Endothelial cell of umbilical vein (primary cell): ENCODE measurements around the gene PDSS1. TPM values are rescaled to one million over a fixed set of nuclear protein-coding genes. Genes with fewer than 3 reads are reported as not detected.

ENCODE experiments used
- BruUV-seq: library from RNA; stranded (reverse); fragments of 400-500 nt; replicated peaks from 2 replicates; lab custom pipeline; 2021; lab: Mats Ljungman, UMichigan
- CTCF ChIA-PET: fragments of 300-600, 350-600 bp; sonication (Branson Sonifier 250); formaldehyde crosslinking; loops from one replicate; lab custom pipeline; 2021; ENCODE audit warnings: antibody characterized with exemption, inconsistent platforms; lab: Charles Lee
- POLR2A ChIA-PET: fragments of 300-600, 350-600 bp; sonication (Branson Sonifier 250); formaldehyde crosslinking; loops from one replicate; lab custom pipeline; 2021; ENCODE audit warnings: antibody characterized with exemption, inconsistent platforms; lab: Charles Lee
- DNase-seq: peaks from one replicate; pipeline ENCODE4 v3.0.0-alpha.2; 2011; ENCODE audit warnings: low read depth, low spot score
- FAIRE-seq: peaks from 2 replicates; lab custom pipeline; 2011; peaks lifted over from hg19 to GRCh38; lab: Jason Lieb, UNC
- H2AFZ ChIP-seq: 2 replicates; pipeline ENCODE4 v1.6.0; 2012; ENCODE audit warnings: low read depth, low read length, control low read depth, inconsistent platforms
- H3K27ac ChIP-seq: 2 replicates; pipeline ENCODE4 v1.5.1; 2011; ENCODE audit warnings: low read depth, mild to moderate bottlenecking, control low read depth, low read length, moderate library complexity; ENCODE audit not compliant: insufficient read depth
- H3K27me3 ChIP-seq, 2 experiments: 2 replicates each; pipeline versions ENCODE4 v1.6.0 to v1.6.1; 2011; ENCODE audit warnings: low read length in 2 of 2, mixed read lengths in 1 of 2; ENCODE audit not compliant: control insufficient read depth in 2 of 2, insufficient read depth in 2 of 2
- H3K36me3 ChIP-seq, 2 experiments: 2 replicates in 1 of 2; 3 replicates in 1 of 2; pipeline ENCODE4 v1.5.1; 2011; ENCODE audit warnings: low read length in 2 of 2, mild to moderate bottlenecking in 1 of 2, moderate library complexity in 1 of 2; ENCODE audit not compliant: control insufficient read depth in 2 of 2, insufficient read depth in 2 of 2; ENCODE audit errors: extremely low read depth in 1 of 2
- H3K4me1 ChIP-seq: 3 replicates; pipeline ENCODE4 v1.5.1; 2011; ENCODE audit warnings: mild to moderate bottlenecking, low read length; ENCODE audit not compliant: control insufficient read depth, insufficient read depth; ENCODE audit errors: extremely low read depth
- H3K4me2 ChIP-seq: 2 replicates; pipeline ENCODE4 v1.6.1; 2011; ENCODE audit warnings: low read length, control low read depth, mixed read lengths; ENCODE audit not compliant: insufficient read depth
- H3K4me3 ChIP-seq, 3 experiments: fragments of 200-600 bp in 1 of 3; sonication (generic), shearing (Covaris generic) in 1 of 3; replicated peaks in 1 of 3; 2 replicates each; pipeline ENCODE4 v1.5.1; 2011 to 2016; ENCODE audit warnings: control low read depth in 3 of 3, low read length in 3 of 3, mild to moderate bottlenecking in 2 of 3, inconsistent platforms in 1 of 3, low read depth in 1 of 3, moderate library complexity in 1 of 3; ENCODE audit not compliant: insufficient read depth in 1 of 3
- H3K79me2 ChIP-seq: 2 replicates; pipeline ENCODE4 v1.6.0; 2012; ENCODE audit warnings: low read length, inconsistent platforms; ENCODE audit not compliant: control insufficient read depth, insufficient read depth
- H3K9ac ChIP-seq: replicated peaks from 2 replicates; pipeline ENCODE3; 2011; ENCODE audit warnings: low read length, control low read depth; ENCODE audit not compliant: insufficient read depth; ENCODE audit errors: extremely low read depth
- H3K9me1 ChIP-seq: replicated peaks from 3 replicates; pipeline ENCODE4 v1.6.0; 2011; ENCODE audit warnings: mild to moderate bottlenecking, low read length; ENCODE audit not compliant: control insufficient read depth, insufficient read depth; ENCODE audit errors: extremely low read depth
- H3K9me3 ChIP-seq: replicated peaks from 2 replicates; pipeline ENCODE4 v1.5.1; 2012; ENCODE audit warnings: low read length, inconsistent platforms; ENCODE audit not compliant: control insufficient read depth, insufficient read depth
- H4K20me1 ChIP-seq: replicated peaks from 2 replicates; pipeline ENCODE3; 2011; ENCODE audit warnings: mild to moderate bottlenecking, low read length; ENCODE audit not compliant: control insufficient read depth, insufficient read depth; ENCODE audit errors: extremely low read depth
- CTCF ChIP-seq, 2 donors: IDR thresholded peaks; 1 replicate in 1 of 2; 2 replicates in 1 of 2; pipeline ENCODE4 v1.5.1; 2011; ENCODE audit warnings: low read length in 2 of 2, mild to moderate bottlenecking in 2 of 2, moderate library complexity in 2 of 2, control low read depth in 1 of 2, inconsistent platforms in 1 of 2, low read depth in 1 of 2; ENCODE audit not compliant: insufficient read depth in 1 of 2; ENCODE audit errors: extremely low read depth in 1 of 2
- EZH2 ChIP-seq: IDR thresholded peaks from 2 replicates; pipeline ENCODE4 v1.6.1; 2012; ENCODE audit warnings: borderline replicate concordance, low read depth, mild to moderate bottlenecking, moderate library complexity, low read length, inconsistent platforms; ENCODE audit not compliant: severe bottlenecking
- FOS ChIP-seq: IDR thresholded peaks from 2 replicates; pipeline ENCODE4 v1.6.1; 2011; ENCODE audit warnings: mild to moderate bottlenecking, low read length, moderate library complexity, borderline replicate concordance; ENCODE audit not compliant: insufficient read depth
- GATA2 ChIP-seq: IDR thresholded peaks from 2 replicates; pipeline ENCODE4 v1.7.0; 2011; ENCODE audit warnings: low read depth, mild to moderate bottlenecking, moderate library complexity, mixed read lengths, low read length; ENCODE audit not compliant: insufficient read length, insufficient read depth
- JUN ChIP-seq: IDR thresholded peaks from 2 replicates; pipeline ENCODE4 v1.6.1; 2011; ENCODE audit warnings: borderline replicate concordance, low read depth; ENCODE audit not compliant: insufficient read length, insufficient read depth
- MAX ChIP-seq: IDR thresholded peaks from 2 replicates; pipeline ENCODE4 v1.6.1; 2011; ENCODE audit not compliant: insufficient read depth, insufficient read length
- MYC ChIP-seq: IDR thresholded peaks from one replicate; pipeline ENCODE4 v1.6.1; 2011; ENCODE audit warnings: mild to moderate bottlenecking, low read depth, low read length
- POLR2A ChIP-seq: IDR thresholded peaks from 2 replicates; pipeline ENCODE4 v1.6.1; 2012; ENCODE audit warnings: low read depth, mild to moderate bottlenecking, control low read depth, low read length
- POLR2AphosphoS5 ChIP-seq: IDR thresholded peaks from 2 replicates; pipeline ENCODE4 v1.6.1; 2012; ENCODE audit warnings: low read depth, mild to moderate bottlenecking, control low read depth, low read length, moderate library complexity; ENCODE audit not compliant: insufficient read depth
- dilution Hi-C: fragments of 300-500 bp; cut with MboI; formaldehyde crosslinking; loops from one replicate; pipeline ENCODE4 v1.15.0; 2019; ENCODE audit warnings: low sequenced_read_pairs; ENCODE audit not compliant: extremely low pct_ligation_motif_present
- intact Hi-C: fragments of 100-400 bp; cut with micrococcal nuclease; formaldehyde crosslinking; loops from one replicate; pipeline ENCODE4 v1.10.0; 2022
- polyA plus RNA-seq, 4 experiments: library from polyadenylated mRNA; depleted of rRNA in 3 of 4; stranded (reverse) in 3 of 4; unstranded in 1 of 4; fragments of >200 nt; gene quantifications; 2 replicates each; pipeline versions ENCODE4 v1.2.1 to v1.2.3, GENCODE V29; 2011 to 2012; ENCODE audit warnings: missing spikeins in 1 of 4
- total RNA-seq: library from RNA; stranded (reverse); gene quantifications from 2 replicates; pipeline ENCODE4 v1.2.3, GENCODE V29; 2021

The PDSS1 gene
- total and polyA plus RNA-seq, 2 donors (not counting 3 experiments of a cell fraction or from before 2014, with no cell fraction given), result 9.1 to 11.3 TPM

GRCh38 chr10:26780106-26780792 is 82.7 kb downstream of the PDSS1 start:
- Histone ChIP-seq H3K4me1 (no peaks in the 10 kb centered on the region), H3K9me3 (no peaks in the 10 kb centered on the region), H3K9ac (no peak overlapping the region), H3K4me3 (no peak overlapping the region), H3K27me3 (no peaks in the 10 kb centered on the region), H4K20me1 (peaks cover 10% of the 10 kb centered on the region), H3K36me3 (no peaks in the 10 kb centered on the region), H3K79me2 (peaks cover 82% of the 10 kb centered on the region), H3K27ac (no peak overlapping the region), H3K9me1 (no peaks in the 10 kb centered on the region), H2AFZ (no peak overlapping the region), H3K4me2 (no peak overlapping the region)
- no TSS peak for BruUV-seq
- dilution Hi-C loops (no loop called here), intact Hi-C loops (no loop called here)
- ChIA-PET CTCF (interaction anchor here (0.6 to 1.4 kb wide), 2 partner anchors 13 to 96 kb away, joined by 3 to 4 read pairs; no protein-coding TSS in a partner anchor), POLR2A (no interaction called here)
- no peak for TF ChIP-seq CTCF (IDR thresholded peaks at IDR 0.05; ENCODE audit: extremely low read depth in 1 of 2, insufficient read depth in 1 of 2, low read depth in 1 of 2, low read length in 2 of 2)
- TF ChIP-seq MYC, result no peak
- no peak for TF ChIP-seq POLR2A
- no peak for TF ChIP-seq POLR2AphosphoS5
- TF ChIP-seq EZH2, result no peak
- no peak for TF ChIP-seq MAX
- TF ChIP-seq GATA2, result no peak
- no peak for TF ChIP-seq FOS
- TF ChIP-seq JUN, result no peak
- no peak for FAIRE-seq
- no peak for DNase-seq
